Fibroblast of skin of right biceps (primary cell): ENCODE measurements around the gene TMEM238L.

ENCODE experiments used
- DNase-seq: peaks from one replicate; pipeline ENCODE4 v3.0.0-alpha.2; 2013

TMEM238L gene

DNA sequence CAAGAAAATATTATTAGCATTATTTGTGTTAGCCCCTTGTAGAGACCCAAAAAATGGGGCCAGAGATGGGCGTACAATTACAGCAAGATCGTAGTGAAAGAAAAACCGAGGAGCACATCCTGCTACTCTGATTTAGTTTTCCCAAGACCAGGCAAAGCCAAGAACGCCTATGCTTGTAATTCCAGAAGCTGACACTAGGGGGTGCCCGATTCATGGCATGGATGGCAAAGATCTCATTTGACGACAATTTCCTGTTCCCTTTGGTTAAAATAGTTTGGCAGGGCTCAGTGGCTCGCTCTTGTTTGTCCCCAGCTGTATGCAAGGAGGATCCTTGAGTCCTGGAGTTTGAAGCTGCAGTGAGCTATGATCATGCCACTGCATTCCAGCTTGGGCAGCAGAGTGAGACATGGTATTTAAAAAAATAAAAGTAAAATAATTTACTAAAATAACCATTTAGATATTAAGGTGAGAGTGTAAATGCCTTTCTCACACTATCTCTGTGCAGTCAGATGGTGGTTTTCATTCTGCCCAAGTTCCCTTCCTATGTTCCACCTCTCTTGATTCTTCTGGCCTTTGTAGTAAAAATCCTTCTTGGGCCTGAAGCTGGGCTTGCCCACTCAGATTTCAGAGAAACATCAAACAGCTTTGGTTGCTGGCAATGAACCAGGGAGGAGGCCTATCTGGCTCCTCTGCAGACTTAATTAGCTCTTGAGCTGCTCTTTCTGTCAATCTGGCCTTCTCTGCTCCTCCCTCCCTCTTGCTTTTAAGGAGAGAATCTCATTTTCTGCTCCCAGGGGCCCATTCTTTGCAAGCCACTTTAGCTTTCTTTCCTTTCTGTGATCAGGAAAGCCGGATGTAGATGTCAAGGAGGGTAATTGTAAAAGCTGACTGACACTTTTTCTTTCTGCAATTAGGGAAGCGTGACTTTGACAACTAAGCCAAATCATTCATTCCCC lies 31.2 kb downstream of the TMEM238L start:
- DNase-seq: no peak

DNA sequence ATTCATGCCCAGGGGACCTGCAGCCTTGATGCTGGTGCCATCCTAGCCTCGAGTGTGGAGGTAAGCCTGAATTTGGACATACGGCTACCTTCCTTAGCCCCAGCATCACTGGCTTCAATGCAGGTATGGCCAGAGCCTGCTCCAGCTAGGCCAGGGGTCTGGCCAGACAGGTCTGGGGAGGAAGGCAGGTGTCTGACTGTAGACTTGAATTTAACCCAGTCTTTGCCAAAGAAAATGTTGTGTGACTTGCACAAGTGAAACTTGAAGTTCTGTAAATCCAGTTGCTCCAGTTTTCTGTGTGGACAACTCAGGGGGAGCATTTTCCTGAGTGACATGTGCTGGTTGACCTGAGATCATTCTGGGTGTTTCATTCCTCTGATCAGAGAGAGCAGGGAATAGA lies 32.8 kb downstream of the TMEM238L start:
- no peak for DNase-seq

DNA sequence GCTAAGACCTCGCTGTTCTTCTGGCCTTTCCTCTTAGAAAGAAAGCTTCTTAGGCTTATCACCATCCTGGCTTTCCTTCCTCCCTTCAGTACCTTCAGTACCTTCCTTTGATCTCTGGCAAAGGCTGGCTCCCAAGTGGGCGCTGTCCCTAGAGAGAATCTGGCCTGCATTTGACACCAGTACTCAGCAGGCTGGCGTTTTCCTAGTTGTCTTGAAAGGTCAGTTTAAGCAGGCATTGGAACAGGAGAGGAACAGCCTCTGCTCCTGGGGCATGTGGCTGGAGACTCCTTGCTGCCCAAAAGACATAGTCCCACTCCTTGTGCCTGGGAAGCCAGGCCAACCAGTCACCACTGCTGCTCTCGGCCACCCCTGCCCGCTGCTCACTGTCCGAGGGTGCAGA lies 34.1 kb downstream of the TMEM238L start:
- no peak for DNase-seq

DNA sequence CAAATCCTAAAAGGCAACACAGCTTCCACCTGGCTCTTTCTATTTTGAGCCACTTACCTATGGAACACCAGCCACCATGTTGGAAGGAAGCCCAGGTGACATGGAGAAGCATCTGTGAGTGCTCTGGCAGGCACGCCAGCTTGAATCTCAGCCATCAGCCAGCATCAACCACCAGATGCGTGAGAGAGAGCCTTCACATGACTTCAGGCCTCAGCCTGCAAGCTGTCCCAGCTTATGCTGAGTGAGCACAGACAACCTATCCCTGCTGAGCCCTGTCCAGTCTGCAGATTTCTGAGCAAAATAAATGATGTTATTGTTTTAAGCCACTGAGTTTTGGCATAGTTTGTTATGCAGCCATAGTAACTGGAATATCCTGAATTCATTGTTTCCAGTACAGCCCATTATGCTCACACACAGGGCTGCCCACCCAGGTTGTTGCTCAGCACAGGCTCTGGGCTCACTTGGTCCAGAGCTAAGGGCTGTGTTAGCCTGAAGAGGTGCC lies 35.1 kb downstream of the TMEM238L start:
- DNase-seq: no peak

DNA sequence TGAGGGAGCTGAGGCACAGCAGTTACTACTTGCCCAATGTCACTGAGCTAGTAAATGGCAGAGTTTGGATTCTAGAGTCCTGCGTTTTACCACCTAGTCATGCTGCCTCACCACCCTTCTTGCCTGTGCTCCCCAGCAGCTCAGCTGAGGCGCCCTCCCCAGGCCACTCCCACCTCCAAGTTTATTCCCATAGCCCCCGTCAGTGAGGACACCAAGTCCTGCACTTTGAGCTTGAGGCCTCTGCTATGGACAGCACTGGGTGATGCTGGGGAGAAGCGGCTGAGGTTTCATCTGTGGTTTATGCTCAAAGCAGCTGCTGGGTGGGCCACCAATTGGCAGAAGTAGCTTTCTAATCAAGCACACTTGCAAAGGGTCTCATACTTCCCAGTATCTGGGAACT lies 36.7 kb downstream of the TMEM238L start:
- no peak for DNase-seq

DNA sequence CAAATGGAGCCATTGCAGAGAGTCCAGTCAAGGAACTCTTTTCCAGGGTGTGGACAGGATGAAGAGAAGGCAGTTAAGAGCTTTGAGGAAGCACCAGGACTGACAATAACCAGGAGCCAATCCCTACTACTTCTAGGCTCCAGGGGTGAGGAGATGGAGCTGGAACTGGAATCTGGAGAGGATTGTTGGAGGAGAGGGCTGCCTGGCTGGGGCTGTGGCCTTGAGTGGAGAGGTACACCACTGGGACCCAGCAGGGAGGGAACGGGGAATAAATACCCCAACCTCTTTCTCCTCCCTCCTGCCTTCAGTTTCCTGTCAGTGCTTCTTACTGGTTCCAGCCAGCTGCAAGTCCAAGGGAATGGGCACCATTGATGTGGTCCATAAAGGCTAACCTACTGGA lies 41.9 kb downstream of the TMEM238L start:
- no peak for DNase-seq

DNA sequence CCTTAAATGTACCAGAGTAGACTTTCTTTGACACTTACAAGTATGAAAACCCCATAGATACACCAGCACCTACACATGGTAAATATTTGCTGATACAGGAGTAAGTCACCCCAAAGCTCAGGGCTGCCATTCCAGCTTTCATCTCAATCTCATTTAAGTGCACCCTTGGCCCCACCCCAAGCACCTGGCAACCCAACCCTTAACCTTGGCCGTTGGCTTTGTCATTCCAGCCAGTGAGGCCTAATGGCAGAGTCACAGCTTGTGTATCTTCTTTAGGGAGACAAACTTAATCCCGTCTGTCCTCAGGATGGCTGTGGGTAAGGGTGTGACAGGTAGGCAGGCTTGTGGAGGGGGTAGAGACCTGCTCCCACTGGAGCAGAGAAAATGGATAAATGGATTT lies 42.6 kb downstream of the TMEM238L start:
- DNase-seq: no peak

DNA sequence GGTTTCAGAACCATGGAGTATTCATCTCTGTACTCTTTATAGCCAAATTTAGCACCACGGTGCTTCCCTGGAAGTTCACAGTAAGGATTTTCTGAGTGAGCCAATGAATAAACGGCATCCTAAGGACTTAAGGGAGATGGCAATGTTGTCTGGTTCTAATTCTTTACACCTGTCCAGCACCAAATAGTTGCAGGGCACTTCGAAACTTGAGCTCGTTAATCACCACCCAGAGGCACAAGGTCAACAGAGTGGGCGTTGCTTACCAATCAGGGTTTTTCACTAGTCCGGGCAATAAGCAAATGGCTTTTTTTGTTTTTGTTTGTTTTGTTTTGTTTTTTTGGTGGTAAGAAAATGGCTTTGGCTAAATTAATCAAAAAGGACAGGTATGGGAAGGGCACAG lies 45.8 kb downstream of the TMEM238L start:
- no peak for DNase-seq

DNA sequence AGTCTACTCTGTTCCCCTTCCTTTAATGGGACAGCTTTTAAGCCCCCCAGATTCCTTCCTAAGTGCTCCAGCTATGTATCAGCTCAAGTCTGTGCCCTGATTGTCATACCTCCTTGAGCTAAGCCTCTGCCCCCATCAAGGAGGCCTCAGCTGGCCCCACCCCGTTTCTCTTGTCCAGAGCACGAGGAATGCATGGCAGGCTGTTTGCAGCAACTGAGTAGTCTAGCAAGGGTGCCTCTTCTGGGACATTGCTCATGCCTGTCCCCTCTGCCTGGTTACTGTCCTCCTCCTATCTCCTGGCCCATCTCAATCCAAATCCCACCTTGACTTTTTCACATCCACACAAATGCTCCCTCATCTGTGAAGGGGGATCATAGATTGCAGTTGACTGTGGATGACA lies 46.3 kb downstream of the TMEM238L start:
- DNase-seq: no peak

DNA sequence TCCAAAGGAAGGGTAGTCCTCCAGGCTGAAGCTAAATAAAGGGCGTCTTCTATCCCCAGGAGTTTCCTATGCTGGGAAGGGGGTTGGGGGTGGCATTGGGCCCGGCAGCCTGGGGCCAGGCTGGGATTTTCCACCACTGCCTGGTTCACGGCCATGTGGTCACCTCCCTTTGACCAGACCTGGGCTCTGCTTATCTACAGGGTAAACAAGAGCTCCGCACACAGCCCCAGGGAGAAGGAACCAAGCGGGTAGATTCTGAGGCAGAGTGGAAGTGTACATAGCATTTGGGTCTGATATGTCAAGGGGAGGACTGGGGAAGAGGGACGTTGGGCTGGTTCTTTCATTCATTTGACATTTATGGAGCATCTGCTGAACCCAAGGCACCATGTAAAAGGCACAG lies 46.8 kb downstream of the TMEM238L start:
- no peak for DNase-seq

DNA sequence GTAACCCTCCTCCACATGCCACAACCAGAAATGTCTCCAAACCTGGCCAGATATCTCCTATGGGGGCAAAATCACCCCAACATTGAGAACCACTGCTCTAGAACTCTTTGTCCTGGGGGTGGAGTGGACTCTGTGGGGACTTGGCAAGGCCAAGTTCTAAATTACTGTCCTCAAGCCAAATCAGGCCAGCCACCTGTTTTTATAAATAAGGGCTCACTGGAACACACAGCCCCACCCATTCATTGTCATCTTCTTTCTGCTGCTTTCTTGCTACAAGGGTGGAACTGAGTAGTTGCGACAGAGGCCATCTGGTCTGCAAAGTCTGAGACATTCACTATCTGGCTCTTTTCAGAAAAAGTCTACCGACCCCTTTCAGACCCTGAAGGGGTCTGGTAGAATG lies 47.3 kb downstream of the TMEM238L start:
- no peak for DNase-seq

DNA sequence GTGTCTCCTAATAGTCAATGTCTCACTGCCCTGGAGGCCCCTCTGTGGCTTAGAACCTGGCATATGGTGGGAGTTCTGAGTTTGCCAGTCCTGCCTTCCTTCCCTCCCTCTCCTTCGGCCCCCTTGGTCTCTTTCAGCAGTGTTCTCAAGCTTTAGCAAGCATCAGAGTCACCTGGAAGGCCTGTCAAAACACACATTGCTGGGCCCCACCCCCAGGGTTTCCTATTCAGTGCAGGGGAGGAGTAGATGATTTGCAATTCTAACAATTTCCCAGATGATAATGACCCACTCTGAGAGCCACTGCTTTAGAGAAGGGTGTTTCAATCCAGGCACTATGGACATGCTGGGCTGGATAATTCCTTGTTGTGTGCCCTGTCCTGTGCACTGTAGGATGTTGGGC lies 47.7 kb downstream of the TMEM238L start:
- no peak for DNase-seq

DNA sequence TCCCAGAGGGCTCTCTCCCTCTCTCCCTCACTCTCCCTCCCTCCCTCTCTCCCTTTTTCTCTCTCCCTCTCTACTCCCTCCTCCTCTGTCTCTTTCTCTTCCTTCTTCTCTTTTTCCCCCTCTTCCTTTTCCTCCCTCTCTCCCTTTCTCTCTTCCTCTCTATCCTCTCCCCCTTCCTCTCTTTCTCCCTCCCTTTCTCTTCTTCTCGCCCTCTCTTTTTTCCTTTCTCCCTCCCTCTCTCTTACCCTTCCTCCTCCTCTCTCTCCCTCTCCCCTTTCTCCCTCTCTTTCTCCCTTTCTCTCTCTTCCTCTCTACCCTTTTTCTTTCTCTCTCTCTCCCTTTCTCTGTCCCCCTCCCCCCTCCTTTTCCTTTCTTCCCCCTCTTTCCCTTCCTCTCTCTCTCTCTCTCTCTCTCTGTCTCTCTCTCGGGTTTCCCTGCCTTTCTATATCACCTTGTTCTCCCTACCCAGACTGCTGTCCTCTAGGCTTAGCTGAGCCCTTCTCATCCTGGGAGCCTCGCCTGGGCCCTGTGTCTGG lies 48.2 kb downstream of the TMEM238L start:
- DNase-seq: no peak

DNA sequence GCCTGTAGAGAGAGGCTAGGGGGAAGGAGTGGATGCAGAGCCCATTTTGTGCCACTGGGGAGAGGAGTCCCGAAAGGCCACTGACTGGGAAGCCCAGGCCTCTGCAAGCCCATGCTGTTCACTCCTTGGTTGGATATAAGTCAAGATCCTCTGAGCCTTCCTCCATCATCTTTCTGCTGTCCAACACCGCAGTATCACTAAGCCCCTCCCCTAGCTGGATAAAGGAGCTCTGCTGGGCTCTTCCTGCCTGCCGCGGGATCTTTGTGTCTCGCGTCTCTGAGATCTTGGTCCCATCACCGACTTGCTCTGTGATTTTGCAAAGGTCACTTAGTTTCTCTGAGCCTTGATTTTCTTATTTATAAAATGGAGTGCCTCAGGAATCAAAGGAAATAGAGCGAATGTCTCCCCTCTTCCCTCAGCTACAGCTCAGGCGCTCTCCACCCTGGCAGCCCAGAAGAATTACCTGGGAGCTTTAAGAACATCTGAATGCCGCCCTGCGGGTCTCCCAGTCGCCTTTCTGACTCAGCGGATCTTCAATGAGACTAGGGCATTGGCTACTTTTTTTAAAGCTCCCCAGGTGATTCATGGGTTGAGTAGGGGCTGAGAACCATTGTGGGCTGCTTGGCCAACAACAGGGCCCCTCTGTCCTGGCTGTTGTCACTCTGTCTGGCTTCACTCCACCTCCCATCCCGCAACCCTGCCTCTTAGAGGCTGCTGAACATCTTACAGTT lies 48.9 kb downstream of the TMEM238L start:
- peak; percentile 10 for DNase-seq

DNA sequence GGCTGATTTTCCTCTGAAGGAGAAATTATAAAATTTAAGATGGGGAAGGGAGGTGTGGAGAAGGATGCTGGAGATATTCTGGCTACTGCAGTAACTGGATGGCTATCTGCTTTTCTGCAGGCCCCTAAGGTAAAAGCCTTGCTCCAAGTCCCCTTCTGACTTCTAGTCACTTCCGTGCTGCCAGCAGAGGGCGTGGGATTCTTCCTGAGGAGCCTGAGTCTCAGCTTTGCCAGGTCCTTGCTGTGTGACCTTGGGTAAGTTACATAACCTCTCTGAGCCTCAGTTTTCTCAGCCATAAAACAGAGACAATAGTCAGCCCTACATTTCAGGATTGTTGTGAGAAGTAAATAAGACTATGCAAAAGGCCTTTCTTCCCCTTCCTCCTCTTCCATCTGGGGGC lies 49.8 kb downstream of the TMEM238L start:
- peak; percentile 17 for DNase-seq

DNA sequence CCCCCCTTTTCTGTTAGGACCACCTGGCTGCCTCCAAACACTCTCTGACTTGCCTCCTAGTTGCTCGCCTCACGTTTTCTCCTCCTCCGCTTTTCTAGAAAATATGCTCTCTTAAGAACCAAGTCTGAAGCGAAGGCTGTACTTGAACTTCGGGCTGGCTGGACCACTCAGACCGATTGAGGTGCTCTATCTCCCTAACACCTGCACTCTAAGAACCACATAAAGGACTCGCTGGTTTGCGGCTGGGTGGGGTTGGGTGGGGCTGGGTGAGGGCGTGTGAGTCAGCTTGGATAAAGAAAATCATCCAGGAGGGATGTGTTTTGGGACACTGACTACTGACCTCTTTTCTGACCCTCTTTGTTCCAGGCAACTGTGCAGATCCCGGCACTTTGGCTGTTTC lies 51.2 kb downstream of the TMEM238L start:
- DNase-seq: no peak

DNA sequence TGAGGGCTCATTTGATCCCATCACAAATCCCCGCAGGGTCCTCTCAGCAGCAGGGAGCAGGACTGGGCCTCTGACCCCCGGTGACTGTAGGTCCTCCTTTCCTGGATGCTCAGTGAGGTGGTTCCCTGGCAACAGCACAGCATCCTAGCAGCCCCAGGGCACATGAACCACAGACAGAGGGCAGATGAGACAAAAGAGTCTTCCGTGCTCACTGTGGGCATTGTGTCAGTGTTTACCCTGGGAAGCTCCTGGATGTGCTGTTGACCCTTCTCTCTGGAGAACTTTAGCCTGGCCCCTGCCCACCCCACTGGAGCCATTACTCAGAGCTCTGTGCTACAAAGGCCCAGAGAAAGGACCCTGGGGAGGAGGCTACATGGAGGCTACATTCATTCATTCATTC lies 52.3 kb downstream of the TMEM238L start:
- DNase-seq: no peak

DNA sequence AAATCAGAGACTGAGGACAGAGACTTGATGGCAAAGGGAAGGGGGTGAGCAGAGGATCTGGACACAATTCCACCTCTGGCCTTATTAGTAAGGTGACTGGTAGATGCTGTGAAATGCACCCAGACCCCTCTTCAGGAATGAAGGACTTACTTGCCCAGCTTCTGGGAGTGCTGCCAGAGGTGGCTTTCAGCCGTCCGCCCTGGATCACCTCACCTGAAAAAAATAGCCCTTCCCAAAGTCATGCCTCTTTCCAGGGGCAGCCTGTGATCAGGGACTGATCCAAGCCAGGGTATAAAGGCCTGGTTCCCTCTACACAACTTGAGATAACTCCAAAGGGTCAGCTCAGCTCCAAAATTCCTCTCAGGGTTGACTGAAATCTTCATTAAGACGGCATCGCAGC lies 53.7 kb downstream of the TMEM238L start:
- DNase-seq: no peak

DNA sequence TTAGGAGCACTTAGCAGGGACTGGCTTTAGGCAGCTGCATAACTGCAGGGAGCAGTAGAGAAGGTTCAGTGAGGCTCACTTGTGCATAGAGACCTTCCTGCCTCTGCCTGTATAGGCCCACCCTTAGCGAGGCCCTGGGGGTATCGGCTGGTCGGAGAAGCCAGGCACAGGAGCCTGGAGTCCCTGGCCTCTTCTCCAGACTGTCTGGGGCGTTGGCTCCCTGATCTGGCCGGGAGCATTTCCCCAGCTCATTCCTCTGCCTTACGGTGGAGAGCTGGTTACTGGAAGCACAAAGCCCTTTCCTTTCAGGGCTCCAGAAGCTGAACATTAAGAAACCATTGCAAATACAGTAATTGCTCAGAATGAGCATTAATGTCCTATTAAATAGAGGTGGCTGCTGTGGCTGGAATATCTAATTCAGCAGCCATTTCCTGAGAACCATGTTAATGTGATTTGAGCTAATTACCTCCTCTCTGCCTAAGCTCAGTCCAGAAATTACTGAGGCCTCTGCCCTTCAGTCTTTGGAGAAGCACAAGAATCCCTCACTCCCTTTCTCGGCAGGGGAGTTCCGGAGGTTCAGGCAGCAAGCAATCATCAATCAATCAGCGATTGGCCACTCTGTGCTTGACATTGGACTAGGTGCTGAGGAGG lies 55.2 kb downstream of the TMEM238L start:
- DNase-seq: no peak

DNA sequence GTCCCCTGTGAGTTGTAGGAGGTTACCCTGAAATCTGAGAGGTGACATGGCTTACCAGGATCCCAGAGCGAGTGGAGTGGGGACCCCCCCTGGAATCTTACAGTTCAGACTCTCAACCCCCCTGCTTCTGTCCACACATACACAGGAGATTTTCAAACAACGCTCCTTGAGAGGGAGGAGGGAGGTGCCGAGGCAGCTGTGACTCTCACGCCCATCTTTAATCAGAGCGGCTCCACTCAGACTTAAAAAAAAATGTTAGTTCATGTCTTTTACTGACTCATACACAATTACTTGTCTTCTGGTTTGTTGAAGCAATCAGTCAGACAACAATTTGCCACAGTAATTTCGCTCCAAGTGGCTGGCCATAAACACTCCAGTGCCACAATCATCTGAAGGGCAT lies 58.7 kb downstream of the TMEM238L start:
- peak; percentile 48 for DNase-seq
